Hippocampal formation (tissue), 2 donors: ENCODE results near the gene RPL10A.
"Not testable (repeated sequence)": the region's sequence is repeated elsewhere in the genome, so short reads cannot be mapped to it uniquely, and the experiment has no call there.

ENCODE experiments used
- DNase-seq, 2 donors: peaks; one replicate each; lab custom pipeline; 2025; lab: John Stamatoyannopoulos, UW

The RPL10A gene

GRCh38 chr6:35468181-35468979 lies at the start of gene RPL10A:
TSS of gene RPL10A (plus strand) at chr6:35468401. CDS start at chr6:35468435, 34 bp downstream.
- DNase-seq: peak; percentile 91 to 92

- DNase-seq: no peak
These were observed 48.8 kb upstream of the RPL10A start for GRCh38 chr6:35419417-35419816.

- DNase-seq: no peak
These were observed 48.2 kb upstream of the RPL10A start for GRCh38 chr6:35419961-35420360.

- DNase-seq: no peak
These were observed 42.9 kb upstream of the RPL10A start for GRCh38 chr6:35425284-35425683.

- no peak for DNase-seq
These were observed 42.1 kb upstream of the RPL10A start for GRCh38 chr6:35426074-35426473.

- DNase-seq: no peak
These were observed 40.8 kb upstream of the RPL10A start for GRCh38 chr6:35427435-35427834.

- DNase-seq: no peak
These were observed 40.3 kb upstream of the RPL10A start for GRCh38 chr6:35427851-35428321.

- DNase-seq: no peak
These were observed 39.6 kb upstream of the RPL10A start for GRCh38 chr6:35428421-35429149.

GRCh38 chr6:35429463-35429862 lies 38.7 kb upstream of the RPL10A start:
- no peak for DNase-seq

- DNase-seq: no peak
These were observed 35.9 kb upstream of the RPL10A start for GRCh38 chr6:35432291-35432690.

- DNase-seq: not testable (repeated sequence)
These were observed 35.5 kb upstream of the RPL10A start for GRCh38 chr6:35432702-35433101.

GRCh38 chr6:35435074-35435837 lies 32.9 kb upstream of the RPL10A start:
- DNase-seq: no peak

- no peak for DNase-seq
These were observed 31.9 kb upstream of the RPL10A start for GRCh38 chr6:35436071-35436857.

GRCh38 chr6:35438378-35439065 lies 29.7 kb upstream of the RPL10A start:
- DNase-seq: not testable (repeated sequence)

- no peak for DNase-seq
These were observed 28.9 kb upstream of the RPL10A start for GRCh38 chr6:35439308-35439707.

GRCh38 chr6:35441205-35441604 lies 27.0 kb upstream of the RPL10A start:
- no peak for DNase-seq

GRCh38 chr6:35441642-35442041 lies 26.6 kb upstream of the RPL10A start:
- no peak for DNase-seq

GRCh38 chr6:35442693-35443092 lies 25.5 kb upstream of the RPL10A start:
- DNase-seq: no peak

GRCh38 chr6:35443341-35444030 lies 24.7 kb upstream of the RPL10A start:
- DNase-seq: no peak

GRCh38 chr6:35445691-35446090 lies 22.5 kb upstream of the RPL10A start:
- no peak for DNase-seq
